Stimulated activated CD4-positive, alpha-beta T cell treated with anti-CD3 and anti-CD28 coated beads, Interleukin-4, amount 100 ng/mL, for 1 hour (primary cell): ENCODE data around the gene GP1BA.

Experiments
- DNase-seq: peaks from one replicate; pipeline ENCODE4 v3.0.0-alpha.2; 2020

Gene GP1BA

GRCh38 chr17:4938688-4939545 is 6.8 kb downstream of the GP1BA start:
- DNase-seq, result no peak

GRCh38 chr17:4939546-4939795 is 7.4 kb downstream of the GP1BA start:
- DNase-seq, result no peak

GRCh38 chr17:4939796-4940554 is 7.9 kb downstream of the GP1BA start, which contains the start of the genes RNF167 and SLC25A11:
RNF167 (plus strand) TSS chr17:4940268; CDS start chr17:4940910, 642 bp downstream.
SLC25A11 (minus strand) TSS chr17:4940046; CDS start chr17:4939910, 136 bp downstream.
- peak; percentile 92 for DNase-seq

- DNase-seq, result peak; percentile 32
Observed at GRCh38 chr17:4940555-4941318, 8.7 kb downstream of the GP1BA start.

- no peak for DNase-seq
Observed at GRCh38 chr17:4941319-4941610, 9.2 kb downstream of the GP1BA start.

GRCh38 chr17:4942760-4943508 is 10.9 kb downstream of the GP1BA start:
- no peak for DNase-seq

- DNase-seq, result no peak
Observed at GRCh38 chr17:4944163-4944553, 12.1 kb downstream of the GP1BA start.

GRCh38 chr17:4944554-4945175 is 12.6 kb downstream of the GP1BA start:
- DNase-seq, result peak; percentile 39

GRCh38 chr17:4945176-4945943 is 13.3 kb downstream of the GP1BA start:
- peak; percentile 83 for DNase-seq

- no peak for DNase-seq
Observed at GRCh38 chr17:4945944-4946280, 13.8 kb downstream of the GP1BA start.

GRCh38 chr17:4946312-4946976 is 14.4 kb downstream of the GP1BA start:
- DNase-seq, result no peak

- no peak for DNase-seq
Observed at GRCh38 chr17:4947010-4947410, 14.9 kb downstream of the GP1BA start.

- peak; percentile 71 for DNase-seq
Observed at GRCh38 chr17:4947411-4948165, 15.5 kb downstream of the GP1BA start.

- DNase-seq, result peak; percentile 91
Observed at GRCh38 chr17:4948166-4948930, 16.3 kb downstream of the GP1BA start, which contains the start of gene PFN1. PFN1 (minus strand) TSS chr17:4948530; CDS start chr17:4948394, 136 bp downstream.

- DNase-seq, result peak; percentile 75
Observed at GRCh38 chr17:4948931-4949320, 16.8 kb downstream of the GP1BA start.

GRCh38 chr17:4949321-4950074 is 17.4 kb downstream of the GP1BA start:
- DNase-seq, result peak; percentile 73

- DNase-seq, result peak; percentile 43
Observed at GRCh38 chr17:4950075-4950745, 18.1 kb downstream of the GP1BA start.

- no peak for DNase-seq
Observed at GRCh38 chr17:4950746-4951204, 18.7 kb downstream of the GP1BA start, which contains the start of gene ENO3. ENO3 (plus strand) TSS chr17:4951119; CDS start chr17:4951830, 711 bp downstream.
